MCF 10A (cell line): ENCODE data around the gene RPE. TPM values are rescaled to one million over a fixed set of nuclear protein-coding genes. Genes with fewer than 3 reads are reported as not detected.
A peak's percentile ranks its signal among the peaks of the same experiment; 100 is the strongest.

Source experiments
- BruUV-seq: library from RNA; stranded (reverse); fragments of 400-500 nt; replicated peaks from 2 replicates; lab custom pipeline; 2021; lab: Mats Ljungman, UMichigan
- CTCF ChIA-PET: fragments of 300-600 bp; sonication (Branson Sonifier 250); formaldehyde crosslinking; extraction: SDS; loops from one replicate; lab custom pipeline; 2021; ENCODE audit warnings: antibody characterized with exemption, inconsistent platforms; lab: Yijun Ruan, JAX
- POLR2A ChIA-PET: fragments of 300-600, 350-650 bp; sonication (Branson Sonifier 250); formaldehyde crosslinking; extraction: SDS; loops from one replicate; lab custom pipeline; 2020; ENCODE audit warnings: antibody characterized with exemption, inconsistent platforms; lab: Yijun Ruan, JAX
- DNase-seq: peaks from one replicate; pipeline ENCODE4 v3.0.0-alpha.2; 2018; ENCODE audit not compliant: unreplicated experiment
- H3K27ac Mint-ChIP-seq: one replicate; pipeline ENCODE4 v1.8.0; 2022; ENCODE audit warnings: mild to moderate bottlenecking, low read depth, mixed read lengths; ENCODE audit not compliant: unreplicated experiment
- H3K27me3 Mint-ChIP-seq: one replicate; pipeline ENCODE4 v1.8.0; 2022; ENCODE audit warnings: mixed read lengths; ENCODE audit not compliant: insufficient read depth, unreplicated experiment
- H3K36me3 Mint-ChIP-seq: one replicate; pipeline ENCODE4 v1.8.0; 2022; ENCODE audit warnings: mild to moderate bottlenecking, moderate library complexity, mixed read lengths; ENCODE audit not compliant: insufficient read depth, unreplicated experiment
- H3K4me1 Mint-ChIP-seq: one replicate; pipeline ENCODE4 v1.8.0; 2022; ENCODE audit warnings: mixed read lengths; ENCODE audit not compliant: insufficient read depth, unreplicated experiment
- H3K4me3 Mint-ChIP-seq: one replicate; pipeline ENCODE4 v1.8.0; 2022; ENCODE audit warnings: mild to moderate bottlenecking, moderate library complexity, mixed read lengths; ENCODE audit not compliant: unreplicated experiment
- H3K9me3 Mint-ChIP-seq: one replicate; pipeline ENCODE4 v1.8.0; 2022; ENCODE audit warnings: mixed read lengths; ENCODE audit not compliant: unreplicated experiment
- CTCF ChIP-seq: fragments of 200-600 bp; IDR thresholded peaks from one replicate; pipeline ENCODE4 v1.8.0; 2022; ENCODE audit warnings: antibody characterized with exemption, mild to moderate bottlenecking; ENCODE audit not compliant: unreplicated experiment
- intact Hi-C: fragments of 100-400 bp; cut with micrococcal nuclease; formaldehyde crosslinking; loops from 2 replicates; pipeline ENCODE4 v1.14.1; 2022
- total RNA-seq: library from RNA; stranded (reverse); gene quantifications from 2 replicates; pipeline ENCODE4 v1.2.3, GENCODE V29; 2022

Gene RPE
- total RNA-seq, 1 experiment from 2014 or later = 90.6 TPM

- Mint-ChIP-seq H3K27ac (no peak overlapping the region), H3K4me3 (no peak overlapping the region), H3K36me3 (no peaks in the 10 kb centered on the region), H3K9me3 (no peaks in the 10 kb centered on the region), H3K27me3 (peaks cover 12% of the 10 kb centered on the region), H3K4me1 (no peaks in the 10 kb centered on the region)
- TF ChIP-seq CTCF = no peak
- intact Hi-C loops = no loop called here
- BruUV-seq = no TSS peak
- DNase-seq = no peak
- ChIA-PET POLR2A (interaction anchor here (1.6 kb wide), 1 partner anchor 8 kb away, joined by 7 read pairs; the partner anchor contains the start of gene RPE), CTCF (no interaction called here)
Observed at GRCh38 chr2:209993968-209994367, 8.5 kb upstream of the RPE start.

GRCh38 chr2:209998596-209998995, 3.8 kb upstream of the RPE start:
- BruUV-seq = no TSS peak
- POLR2A ChIA-PET = interaction anchor here (0.6 to 1.9 kb wide), 5 partner anchors 9 to 183 kb away, joined by 3 to 5 read pairs (median 3); partner anchors contain the start of gene KANSL1L
- CTCF ChIA-PET = interaction anchor here (0.5 to 2.4 kb wide), 4 partner anchors 198 to 1825 kb away, joined by 3 to 11 read pairs (median 4); no protein-coding TSS in a partner anchor

GRCh38 chr2:210000464-210001324, 1.7 kb upstream of the RPE start:
- peak overlapping the region; percentile 91 for H3K4me3 Mint-ChIP-seq
- BruUV-seq = no TSS peak
- no peaks in the 10 kb centered on the region for H3K27me3 Mint-ChIP-seq
- intact Hi-C loops = no loop called here
- peaks cover 24% of the 10 kb centered on the region for H3K4me1 Mint-ChIP-seq
- H3K27ac Mint-ChIP-seq = peak overlapping the region; percentile 91
- POLR2A ChIA-PET = no interaction called here
- TF ChIP-seq CTCF = no peak
- CTCF ChIA-PET = interaction anchor here (0.7 to 2.4 kb wide), 4 partner anchors 23 to 576 kb away, joined by 3 to 11 read pairs (median 4); no protein-coding TSS in a partner anchor
- DNase-seq = no peak
- H3K9me3 Mint-ChIP-seq = no peaks in the 10 kb centered on the region
- no peaks in the 10 kb centered on the region for H3K36me3 Mint-ChIP-seq

More at GRCh38 chr2:209998596-209998995, 3.8 kb upstream of the RPE start:
- no peak for TF ChIP-seq CTCF
- Mint-ChIP-seq H3K9me3 (no peaks in the 10 kb centered on the region), H3K4me3 (no peak overlapping the region), H3K4me1 (peaks cover 8% of the 10 kb centered on the region), H3K27ac (no peak overlapping the region), H3K36me3 (no peaks in the 10 kb centered on the region), H3K27me3 (no peaks in the 10 kb centered on the region)
- no peak for DNase-seq
- intact Hi-C loops = no loop called here

GRCh38 chr2:210003359-210003758, 921 bp downstream of the RPE start:
- peaks cover 34% of the 10 kb centered on the region for H3K4me1 Mint-ChIP-seq
- H3K27ac Mint-ChIP-seq = peak overlapping the region; percentile 91
- intact Hi-C loops = loop anchor here (2.0 kb wide), 1 partner anchor 167 kb away; the partner anchor contains the start of gene KANSL1L
- H3K36me3 Mint-ChIP-seq = peaks cover 6% of the 10 kb centered on the region
- TF ChIP-seq CTCF = no peak
- POLR2A ChIA-PET = interaction anchor here (0.5 to 1.9 kb wide), 9 partner anchors 9 to 218 kb away, joined by 3 to 14 read pairs (median 3); partner anchors contain the start of gene KANSL1L
- no TSS peak for BruUV-seq
- H3K4me3 Mint-ChIP-seq = peak overlapping the region; percentile 91
- no peak for DNase-seq
- no peaks in the 10 kb centered on the region for H3K27me3 Mint-ChIP-seq
- H3K9me3 Mint-ChIP-seq = no peaks in the 10 kb centered on the region
- CTCF ChIA-PET = interaction anchor here (0.8 to 1.5 kb wide), 3 partner anchors 26 to 42 kb away, joined by 3 to 4 read pairs (median 4); no protein-coding TSS in a partner anchor
